K562 (cell line): Measurements from ENCODE around the gene MTA2. TPM values are rescaled to one million over a fixed set of nuclear protein-coding genes. Genes with fewer than 3 reads are reported as not detected.

ENCODE experiments used
- BRD9 ChIP-seq: fragments of 450-650 bp; IDR thresholded peaks from 2 replicates; pipeline ENCODE4 v1.6.1; 2018; ENCODE audit warnings: low read depth; ENCODE audit not compliant: partially characterized antibody
- ETV5 ChIP-seq: sonication (generic); formaldehyde crosslinking; IDR thresholded peaks from 2 replicates; pipeline ENCODE4 v1.4.0; 2020; ENCODE audit warnings: low read depth, mild to moderate bottlenecking, missing genetic modification reagents
- GTF2F1 ChIP-seq: IDR thresholded peaks from 2 replicates; pipeline ENCODE4 v1.6.1; 2011; ENCODE audit warnings: low read depth, low read length, improper control_type of control experiment
- PRPF4 ChIP-seq: fragments of 200-400 bp; formaldehyde crosslinking; IDR thresholded peaks from one replicate; pipeline ENCODE4 v1.6.1; 2017; ENCODE audit warnings: low read length, low read depth, mild to moderate bottlenecking; ENCODE audit not compliant: insufficient read depth, poor library complexity, severe bottlenecking
- SMAD4 ChIP-seq: fragments of 250-450 bp; sonication (Bioruptor Pico); conservative IDR thresholded peaks from 2 replicates; pipeline ENCODE4 v1.8.0; 2021; ENCODE audit warnings: inconsistent platforms, mild to moderate bottlenecking, moderate library complexity
- VEZF1 ChIP-seq: fragments of 200-800 bp; sonication (Bioruptor generic); IDR thresholded peaks from 2 replicates; pipeline ENCODE4 v1.6.1; 2017; ENCODE audit warnings: missing genetic modification characterization, missing compliant biosample characterization
- ZNF165 ChIP-seq: fragments of 250-450 bp; sonication (Bioruptor Pico); IDR thresholded peaks from 2 replicates; pipeline ENCODE4 v1.4.0; 2020; ENCODE audit warnings: borderline replicate concordance
- polyA plus RNA-seq, 8 experiments: library from polyadenylated mRNA; depleted of rRNA in 4 of 8; stranded (reverse) in 5 of 8; unstranded in 3 of 8; fragments of >200 nt; fragmentation: Nextera tagmentation in 2 of 8; fragmentation: Illumina TruSeq in 1 of 8; extraction: Ambion mirVana in 2 of 8; extraction: Trizol in 1 of 8; gene quantifications; 2 replicates each; pipeline versions ENCODE4 v1.2.1 to v1.2.3, GENCODE V29; 2011 to 2014; ENCODE audit warnings: inconsistent platforms in 1 of 8, missing spikeins in 1 of 8
- total RNA-seq, 7 experiments: library from RNA; depleted of rRNA in 6 of 7; stranded (reverse); fragments of >200 nt in 6 of 7; fragmentation: Illumina TruSeq in 2 of 7; extraction: Trizol in 2 of 7; gene quantifications; 2 replicates each; pipeline versions ENCODE4 v1.2.1 to v1.2.3, GENCODE V29; 2011 to 2021; ENCODE audit warnings: low replicate concordance in 1 of 7
- TF ChIP-seq, protein P1 (sequence below): sonication (generic); formaldehyde crosslinking; IDR thresholded peaks from 2 replicates; pipeline ENCODE4 v1.8.0; 2022; ENCODE audit warnings: mild to moderate bottlenecking, missing genetic modification reagents
- TF ChIP-seq, protein P2 (sequence below), 2 experiments: fragments of 150-350 bp in 1 of 2; IDR thresholded peaks; 2 replicates each; pipeline ENCODE4 v1.6.1; 2012 to 2016; ENCODE audit warnings: low read depth in 2 of 2, low read length in 2 of 2, mild to moderate bottlenecking in 1 of 2, moderate library complexity in 1 of 2
- TF ChIP-seq, protein P3 (sequence below), 2 experiments: fragments of 450-650 bp in 1 of 2; sonication (generic) in 1 of 2; formaldehyde crosslinking in 1 of 2; IDR thresholded peaks; 2 replicates each; pipeline versions ENCODE4 v1.7.1 to v1.9.0; 2016 to 2022; ENCODE audit warnings: inconsistent platforms in 1 of 2, mild to moderate bottlenecking in 1 of 2, missing genetic modification reagents in 1 of 2

Gene MTA2
- total and polyA plus RNA-seq, 9 of the 15 experiments (the other 6 are each of a cell fraction or from before 2014, with no cell fraction given), result 6.2 to 220 (median 172) TPM

- TF ChIP-seq, protein P1, sequence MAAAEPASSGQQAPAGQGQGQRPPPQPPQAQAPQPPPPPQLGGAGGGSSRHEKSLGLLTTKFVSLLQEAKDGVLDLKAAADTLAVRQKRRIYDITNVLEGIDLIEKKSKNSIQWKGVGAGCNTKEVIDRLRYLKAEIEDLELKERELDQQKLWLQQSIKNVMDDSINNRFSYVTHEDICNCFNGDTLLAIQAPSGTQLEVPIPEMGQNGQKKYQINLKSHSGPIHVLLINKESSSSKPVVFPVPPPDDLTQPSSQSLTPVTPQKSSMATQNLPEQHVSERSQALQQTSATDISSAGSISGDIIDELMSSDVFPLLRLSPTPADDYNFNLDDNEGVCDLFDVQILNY, result 0 out of 2 replicates have a peak, but pooled peaks have one; percentile 89
- TF ChIP-seq, protein P2, sequence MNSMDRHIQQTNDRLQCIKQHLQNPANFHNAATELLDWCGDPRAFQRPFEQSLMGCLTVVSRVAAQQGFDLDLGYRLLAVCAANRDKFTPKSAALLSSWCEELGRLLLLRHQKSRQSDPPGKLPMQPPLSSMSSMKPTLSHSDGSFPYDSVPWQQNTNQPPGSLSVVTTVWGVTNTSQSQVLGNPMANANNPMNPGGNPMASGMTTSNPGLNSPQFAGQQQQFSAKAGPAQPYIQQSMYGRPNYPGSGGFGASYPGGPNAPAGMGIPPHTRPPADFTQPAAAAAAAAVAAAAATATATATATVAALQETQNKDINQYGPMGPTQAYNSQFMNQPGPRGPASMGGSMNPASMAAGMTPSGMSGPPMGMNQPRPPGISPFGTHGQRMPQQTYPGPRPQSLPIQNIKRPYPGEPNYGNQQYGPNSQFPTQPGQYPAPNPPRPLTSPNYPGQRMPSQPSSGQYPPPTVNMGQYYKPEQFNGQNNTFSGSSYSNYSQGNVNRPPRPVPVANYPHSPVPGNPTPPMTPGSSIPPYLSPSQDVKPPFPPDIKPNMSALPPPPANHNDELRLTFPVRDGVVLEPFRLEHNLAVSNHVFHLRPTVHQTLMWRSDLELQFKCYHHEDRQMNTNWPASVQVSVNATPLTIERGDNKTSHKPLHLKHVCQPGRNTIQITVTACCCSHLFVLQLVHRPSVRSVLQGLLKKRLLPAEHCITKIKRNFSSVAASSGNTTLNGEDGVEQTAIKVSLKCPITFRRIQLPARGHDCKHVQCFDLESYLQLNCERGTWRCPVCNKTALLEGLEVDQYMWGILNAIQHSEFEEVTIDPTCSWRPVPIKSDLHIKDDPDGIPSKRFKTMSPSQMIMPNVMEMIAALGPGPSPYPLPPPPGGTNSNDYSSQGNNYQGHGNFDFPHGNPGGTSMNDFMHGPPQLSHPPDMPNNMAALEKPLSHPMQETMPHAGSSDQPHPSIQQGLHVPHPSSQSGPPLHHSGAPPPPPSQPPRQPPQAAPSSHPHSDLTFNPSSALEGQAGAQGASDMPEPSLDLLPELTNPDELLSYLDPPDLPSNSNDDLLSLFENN (IDR thresholded peaks at IDR 0.05; ENCODE audit: low read depth in 2 of 2, low read length in 2 of 2), result no peak
- TF ChIP-seq, protein P3, sequence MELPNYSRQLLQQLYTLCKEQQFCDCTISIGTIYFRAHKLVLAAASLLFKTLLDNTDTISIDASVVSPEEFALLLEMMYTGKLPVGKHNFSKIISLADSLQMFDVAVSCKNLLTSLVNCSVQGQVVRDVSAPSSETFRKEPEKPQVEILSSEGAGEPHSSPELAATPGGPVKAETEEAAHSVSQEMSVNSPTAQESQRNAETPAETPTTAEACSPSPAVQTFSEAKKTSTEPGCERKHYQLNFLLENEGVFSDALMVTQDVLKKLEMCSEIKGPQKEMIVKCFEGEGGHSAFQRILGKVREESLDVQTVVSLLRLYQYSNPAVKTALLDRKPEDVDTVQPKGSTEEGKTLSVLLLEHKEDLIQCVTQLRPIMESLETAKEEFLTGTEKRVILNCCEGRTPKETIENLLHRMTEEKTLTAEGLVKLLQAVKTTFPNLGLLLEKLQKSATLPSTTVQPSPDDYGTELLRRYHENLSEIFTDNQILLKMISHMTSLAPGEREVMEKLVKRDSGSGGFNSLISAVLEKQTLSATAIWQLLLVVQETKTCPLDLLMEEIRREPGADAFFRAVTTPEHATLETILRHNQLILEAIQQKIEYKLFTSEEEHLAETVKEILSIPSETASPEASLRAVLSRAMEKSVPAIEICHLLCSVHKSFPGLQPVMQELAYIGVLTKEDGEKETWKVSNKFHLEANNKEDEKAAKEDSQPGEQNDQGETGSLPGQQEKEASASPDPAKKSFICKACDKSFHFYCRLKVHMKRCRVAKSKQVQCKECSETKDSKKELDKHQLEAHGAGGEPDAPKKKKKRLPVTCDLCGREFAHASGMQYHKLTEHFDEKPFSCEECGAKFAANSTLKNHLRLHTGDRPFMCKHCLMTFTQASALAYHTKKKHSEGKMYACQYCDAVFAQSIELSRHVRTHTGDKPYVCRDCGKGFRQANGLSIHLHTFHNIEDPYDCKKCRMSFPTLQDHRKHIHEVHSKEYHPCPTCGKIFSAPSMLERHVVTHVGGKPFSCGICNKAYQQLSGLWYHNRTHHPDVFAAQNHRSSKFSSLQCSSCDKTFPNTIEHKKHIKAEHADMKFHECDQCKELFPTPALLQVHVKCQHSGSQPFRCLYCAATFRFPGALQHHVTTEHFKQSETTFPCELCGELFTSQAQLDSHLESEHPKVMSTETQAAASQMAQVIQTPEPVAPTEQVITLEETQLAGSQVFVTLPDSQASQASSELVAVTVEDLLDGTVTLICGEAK (IDR thresholded peaks at IDR 0.05), result 0 out of 2 replicates have a peak, but pooled peaks have one; percentile 47
- TF ChIP-seq, protein P3 (CRISPR knock-in tag; IDR thresholded peaks at IDR 0.05), result no peak
- TF ChIP-seq GTF2F1 (no peak), ETV5 (CRISPR knock-in tag) (no peak), BRD9 (no peak), VEZF1 (CRISPR knock-in tag) (peak; percentile 98), PRPF4 (no peak), ZNF165 (CRISPR knock-in tag) (no peak), SMAD4 (CRISPR knock-in tag) (no peak; the same call in 1 of the 2 replicates)
These were observed 56.0 kb downstream of the MTA2 start (continued) for GRCh38 chr11:62545437-62546243.
